ENCODE results near the gene TRMT2B.
A peak's percentile ranks its signal among the peaks of the same experiment; 100 is the strongest.
"Not testable (repeated sequence)": the region's sequence is repeated elsewhere in the genome, so short reads cannot be mapped to it uniquely, and the experiment has no call there.

The TRMT2B gene

GRCh38 chrX:101009090-101009489, 42.8 kb downstream of the TRMT2B start:
- DNase-seq (ENCODE audit: low read depth), result no peak

GRCh38 chrX:100999451-100999850, 52.5 kb downstream of the TRMT2B start:
- no peak for DNase-seq (ENCODE audit: low read depth)

GRCh38 chrX:100995469-100995868, 56.4 kb downstream of the TRMT2B start:
- peak; percentile 20 for DNase-seq (ENCODE audit: low read depth)

- DNase-seq (ENCODE audit: low read depth), result no peak
These were observed 57.3 kb downstream of the TRMT2B start for GRCh38 chrX:100994352-100995281.

GRCh38 chrX:100990139-100990538, 61.8 kb downstream of the TRMT2B start:
- no peak for DNase-seq (ENCODE audit: low read depth)

- DNase-seq (ENCODE audit: low read depth), result no peak
These were observed 67.1 kb downstream of the TRMT2B start for GRCh38 chrX:100984818-100985217.

- DNase-seq (ENCODE audit: low read depth), result not testable (repeated sequence)
These were observed 70.4 kb downstream of the TRMT2B start for GRCh38 chrX:100981498-100981845.

- peak; percentile 45 for DNase-seq (ENCODE audit: low read depth)
These were observed 71.1 kb downstream of the TRMT2B start for GRCh38 chrX:100980608-100981497.

- no peak for DNase-seq (ENCODE audit: low read depth)
These were observed 71.9 kb downstream of the TRMT2B start for GRCh38 chrX:100979881-100980607.

- DNase-seq (ENCODE audit: low read depth), result no peak
These were observed 75.7 kb downstream of the TRMT2B start for GRCh38 chrX:100976211-100976610.

- no peak for DNase-seq (ENCODE audit: low read depth)
These were observed 76.7 kb downstream of the TRMT2B start for GRCh38 chrX:100975212-100975611.

GRCh38 chrX:100973411-100973810, 78.5 kb downstream of the TRMT2B start:
- DNase-seq (ENCODE audit: low read depth), result no peak

- DNase-seq (ENCODE audit: low read depth), result no peak
These were observed 82.0 kb downstream of the TRMT2B start for GRCh38 chrX:100969936-100970335.

- no peak for DNase-seq (ENCODE audit: low read depth)
These were observed 82.5 kb downstream of the TRMT2B start, which contains the start of gene ARL13A for GRCh38 chrX:100969408-100969807. Gene ARL13A (plus strand): TSS chrX:100969708. CDS start chrX:100973690, 3,982 bp downstream.

- DNase-seq (ENCODE audit: low read depth), result no peak
These were observed 87.5 kb downstream of the TRMT2B start for GRCh38 chrX:100964362-100964761.

GRCh38 chrX:100962811-100963210, 89.1 kb downstream of the TRMT2B start:
- no peak for DNase-seq (ENCODE audit: low read depth)
